GM18858 (cell line): Measurements from ENCODE around the gene HOXD3.

Experiments
- ATAC-seq: cut with Tn5 transposase; IDR thresholded peaks from one replicate; pipeline ENCODE4 v1.9.1; 2021; ENCODE audit not compliant: unreplicated experiment

The HOXD3 gene

DNA sequence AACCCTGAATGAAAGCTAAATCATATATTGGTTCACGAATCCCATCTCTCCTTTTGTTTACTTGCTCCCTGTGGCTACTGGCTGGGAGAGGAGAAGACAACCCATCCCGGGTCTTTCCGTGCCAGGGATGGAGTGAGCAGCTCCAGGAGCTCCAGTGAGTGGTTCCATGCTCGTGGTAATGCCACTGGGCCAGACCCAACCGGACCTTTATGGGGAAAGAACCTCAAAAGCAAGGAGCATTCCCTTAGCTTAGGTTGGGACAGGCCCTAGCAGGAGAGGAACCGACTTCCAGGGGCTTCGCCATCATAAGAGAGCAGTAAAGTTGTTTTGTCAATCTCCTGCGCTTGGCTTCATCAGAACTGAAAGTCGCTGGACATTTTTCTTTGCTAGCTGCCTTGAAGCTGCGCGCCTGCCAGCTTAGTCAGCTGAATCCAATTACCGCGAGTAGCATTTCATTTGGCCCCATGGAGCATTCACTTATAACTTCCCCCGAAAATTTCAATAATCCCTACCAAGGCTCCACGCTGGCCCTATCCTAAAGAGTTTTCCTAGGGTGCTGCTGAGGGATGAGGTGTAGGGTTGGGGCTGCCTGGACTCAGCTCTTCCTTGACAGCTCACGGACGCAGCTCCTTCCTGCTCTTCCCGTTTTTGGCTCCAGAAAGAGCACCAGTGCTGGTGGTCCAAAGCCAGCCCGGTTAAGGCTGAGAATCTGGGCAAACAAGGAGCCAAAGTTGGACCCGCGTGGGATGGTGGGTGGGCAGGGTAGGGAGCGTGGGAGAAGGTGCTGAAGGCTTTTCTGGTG, 4.9 kb downstream of the HOXD3 start:
- ATAC-seq, result no peak

DNA sequence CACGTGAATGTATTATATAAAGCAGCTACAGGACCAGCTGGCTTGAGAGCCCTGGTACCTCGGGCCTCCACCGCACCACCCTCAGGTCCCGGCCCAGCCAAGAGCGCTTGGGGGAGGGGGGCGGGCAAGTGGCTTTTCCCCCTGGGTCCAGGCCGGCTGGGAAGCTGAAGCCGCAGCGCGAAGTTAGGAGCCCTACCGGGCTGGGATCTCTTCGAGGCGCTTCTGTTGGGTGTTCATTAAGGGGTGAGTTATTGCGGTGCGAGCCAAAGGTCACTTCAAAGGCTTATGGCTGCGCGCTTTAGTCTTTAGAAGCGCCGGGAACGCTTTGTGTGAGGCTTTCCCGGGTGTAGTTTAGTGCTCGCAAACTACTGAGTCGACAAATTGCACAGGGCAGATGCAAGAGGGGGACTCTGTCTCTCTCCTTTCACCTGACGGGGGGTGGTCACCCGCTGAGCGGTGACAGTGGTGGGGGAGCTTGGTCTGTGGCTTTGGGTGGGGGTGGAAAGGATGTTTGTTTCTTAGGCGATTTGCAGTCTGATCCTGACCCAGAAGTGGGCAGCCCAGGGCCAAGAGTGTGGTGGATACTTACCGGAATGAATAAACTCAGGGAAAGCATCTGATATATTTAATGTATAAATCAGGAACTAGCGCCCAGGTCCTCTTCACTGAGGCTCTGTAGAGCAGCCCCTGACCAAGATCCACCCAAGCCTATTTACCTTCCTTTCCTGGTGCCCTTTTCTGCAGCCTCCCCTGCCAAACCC, 6.0 kb downstream of the HOXD3 start:
- ATAC-seq, result no peak

DNA sequence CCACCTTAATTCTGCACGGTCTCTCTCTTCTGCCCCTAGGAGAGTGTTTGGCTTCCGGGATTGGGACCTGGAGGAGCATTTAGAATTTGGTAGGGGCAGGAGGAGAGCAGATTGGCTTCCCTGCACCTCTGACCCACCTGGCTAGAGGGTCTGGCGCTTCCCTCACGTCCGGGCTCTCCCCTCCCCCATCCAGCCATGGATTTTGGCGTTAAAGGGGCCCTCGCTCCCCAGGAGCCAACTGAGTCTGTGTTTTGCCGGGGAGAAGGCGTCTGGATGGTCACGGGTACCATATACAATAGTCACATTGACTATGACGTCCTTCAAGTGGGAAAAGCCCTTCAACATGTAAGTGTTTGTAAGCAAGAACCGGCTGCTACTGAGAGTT, 6.6 kb downstream of the HOXD3 start:
- ATAC-seq, result no peak

DNA sequence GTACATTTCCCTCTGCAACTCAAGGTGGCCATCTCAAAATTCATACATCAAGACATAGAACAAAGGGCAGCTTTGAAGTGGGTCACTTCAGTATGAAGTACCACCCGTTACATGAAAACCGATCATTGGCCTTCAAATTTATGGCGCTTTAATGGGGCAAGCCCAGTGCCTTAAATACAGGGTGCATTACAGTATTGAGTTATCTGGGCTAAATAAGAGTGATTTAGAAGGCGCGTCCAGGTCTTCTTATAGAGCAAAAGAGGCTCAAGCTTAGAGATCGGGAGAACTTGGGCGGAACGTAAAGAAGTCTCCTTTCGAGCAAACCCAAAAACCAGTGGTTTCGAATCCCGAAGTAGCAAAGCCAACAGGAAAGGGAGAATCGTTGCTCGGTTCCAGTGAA, 7.1 kb downstream of the HOXD3 start:
- no peak for ATAC-seq

DNA sequence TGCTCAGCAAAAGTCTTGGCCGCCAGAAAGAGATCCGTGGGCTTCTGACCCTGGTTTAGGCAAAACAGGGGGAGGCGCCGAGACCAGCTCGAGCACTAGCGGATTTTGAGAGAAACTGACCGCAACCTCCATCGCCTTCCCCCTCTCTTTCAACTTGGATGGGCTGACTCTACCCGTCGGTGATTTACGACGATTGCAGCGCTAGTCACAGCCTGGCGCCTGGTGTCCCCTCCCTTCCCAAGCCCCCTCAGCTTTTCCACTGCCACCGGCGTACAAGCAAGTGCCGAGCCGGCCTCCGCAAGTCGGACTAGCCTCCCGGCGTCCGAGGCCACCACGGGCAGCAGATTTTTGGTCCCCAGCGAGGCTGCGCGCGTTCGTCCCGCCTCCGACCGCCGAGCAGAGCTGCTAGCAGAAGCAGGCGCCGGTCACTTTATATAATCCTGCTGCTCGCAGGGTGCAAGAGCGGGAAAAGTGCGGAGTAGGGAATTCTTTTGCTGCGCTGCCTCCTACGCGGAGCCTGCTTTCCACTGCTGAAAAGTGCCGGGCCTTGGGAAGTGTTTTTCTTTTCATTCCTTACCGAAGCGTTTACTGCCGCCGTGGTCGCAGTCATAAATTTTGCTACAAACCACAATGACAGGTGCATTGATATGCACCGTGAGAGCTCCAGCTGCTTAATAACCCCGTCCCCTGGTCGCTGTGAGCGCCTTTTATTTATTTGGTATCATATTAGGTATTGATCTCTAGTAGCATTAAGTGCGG, 7.7 kb downstream of the HOXD3 start:
- no peak for ATAC-seq

DNA sequence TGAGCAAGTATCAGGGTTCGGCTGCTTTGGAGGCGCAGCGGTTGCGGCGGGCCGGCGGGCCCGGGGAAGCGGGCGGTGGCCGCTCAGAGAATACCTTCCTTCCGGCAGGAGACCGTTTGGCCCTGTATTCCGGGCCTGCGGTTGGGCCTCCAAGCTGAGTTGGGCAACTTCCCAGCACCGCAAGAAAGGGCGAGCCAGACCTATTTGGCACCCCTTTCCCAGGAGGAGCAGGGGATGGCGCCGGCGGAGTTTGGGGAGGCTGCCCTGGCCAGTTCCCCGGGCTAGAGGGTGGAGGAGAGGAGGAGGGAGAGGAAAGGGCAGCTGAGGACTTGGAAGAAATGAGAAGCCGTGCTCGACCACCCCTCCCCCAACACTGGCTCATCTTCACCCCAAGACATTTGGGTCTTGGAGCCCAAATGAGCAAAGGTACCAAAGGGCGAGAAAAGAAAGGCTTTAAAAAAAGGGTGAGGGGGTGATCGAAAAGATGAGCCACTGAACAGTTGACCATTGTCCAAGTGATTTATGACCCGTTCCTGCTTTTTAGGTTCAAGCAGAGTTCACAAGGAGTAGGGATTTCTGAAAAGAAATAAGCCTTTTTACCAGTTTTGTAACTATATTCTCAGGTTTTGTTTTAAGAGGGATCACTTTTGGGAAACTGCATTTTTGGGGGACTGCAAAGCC, 8.4 kb downstream of the HOXD3 start:
- no peak for ATAC-seq

DNA sequence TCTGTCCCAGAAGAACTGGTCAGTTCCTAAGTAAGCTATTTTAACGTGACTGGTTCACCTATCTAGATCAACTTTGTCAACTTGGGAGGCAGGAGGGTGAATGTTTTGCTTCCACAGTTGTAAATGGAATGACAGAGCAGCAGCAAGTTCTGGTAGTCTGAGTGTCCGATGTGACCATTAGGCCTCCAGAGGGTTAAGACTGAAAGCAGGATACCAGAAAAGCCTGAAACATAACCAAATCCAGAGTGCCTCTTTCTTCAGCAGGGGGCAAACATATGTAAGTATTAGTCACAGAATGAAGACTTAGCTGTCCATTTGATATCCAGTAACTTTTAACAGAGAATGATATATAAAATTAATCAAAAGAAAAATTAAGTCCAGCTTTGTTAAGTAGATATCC, 9.2 kb downstream of the HOXD3 start:
- ATAC-seq, result no peak

DNA sequence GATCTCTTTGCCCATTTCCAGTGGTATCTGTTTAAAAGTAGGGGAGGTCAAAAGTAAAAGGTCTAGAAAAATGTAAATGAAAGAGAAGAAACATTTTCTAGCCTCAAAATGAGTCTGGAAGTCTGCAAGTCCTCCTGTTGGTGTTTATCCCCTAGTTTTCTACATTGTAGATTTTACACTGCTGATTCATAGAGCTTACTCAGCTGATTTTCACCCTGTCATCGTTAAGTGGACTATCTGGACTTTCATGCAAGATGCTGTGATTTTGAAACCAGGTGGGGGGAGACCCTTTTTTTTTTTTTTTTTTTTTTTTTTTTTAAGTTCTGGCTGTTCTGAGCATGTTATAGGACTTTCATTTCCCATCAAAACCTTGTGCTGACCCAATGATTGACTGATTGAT, 10.3 kb downstream of the HOXD3 start:
- no peak for ATAC-seq

DNA sequence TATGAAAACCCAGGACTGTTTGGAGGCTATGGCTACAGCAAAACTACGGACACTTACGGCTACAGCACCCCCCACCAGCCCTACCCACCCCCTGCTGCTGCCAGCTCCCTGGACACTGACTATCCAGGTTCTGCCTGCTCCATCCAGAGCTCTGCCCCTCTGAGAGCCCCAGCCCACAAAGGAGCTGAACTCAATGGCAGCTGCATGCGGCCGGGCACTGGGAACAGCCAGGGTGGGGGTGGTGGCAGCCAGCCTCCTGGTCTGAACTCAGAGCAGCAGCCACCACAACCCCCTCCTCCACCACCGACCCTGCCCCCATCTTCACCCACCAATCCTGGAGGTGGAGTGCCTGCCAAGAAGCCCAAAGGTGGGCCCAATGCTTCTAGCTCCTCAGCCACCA, 12.1 kb downstream of the HOXD3 start:
- no peak for ATAC-seq

DNA sequence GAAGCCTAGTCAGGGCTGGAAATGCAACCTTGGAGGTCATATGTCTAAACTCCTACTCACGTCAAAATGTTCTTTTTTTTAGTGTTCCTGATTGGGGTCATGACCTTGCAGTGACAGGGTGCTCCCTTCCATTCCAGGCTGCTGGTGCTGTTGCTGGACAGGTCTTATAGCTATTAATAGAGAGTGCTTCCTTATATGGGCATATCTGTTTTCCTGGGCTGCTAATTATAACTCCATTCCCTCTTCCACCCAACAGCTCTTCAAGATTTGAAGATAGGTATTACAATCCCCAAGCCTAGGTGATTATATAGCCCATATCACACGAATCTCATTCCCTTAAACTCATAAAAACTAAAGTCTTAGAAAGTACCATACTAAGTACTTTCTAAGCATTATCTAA, 12.6 kb downstream of the HOXD3 start:
- no peak for ATAC-seq

DNA sequence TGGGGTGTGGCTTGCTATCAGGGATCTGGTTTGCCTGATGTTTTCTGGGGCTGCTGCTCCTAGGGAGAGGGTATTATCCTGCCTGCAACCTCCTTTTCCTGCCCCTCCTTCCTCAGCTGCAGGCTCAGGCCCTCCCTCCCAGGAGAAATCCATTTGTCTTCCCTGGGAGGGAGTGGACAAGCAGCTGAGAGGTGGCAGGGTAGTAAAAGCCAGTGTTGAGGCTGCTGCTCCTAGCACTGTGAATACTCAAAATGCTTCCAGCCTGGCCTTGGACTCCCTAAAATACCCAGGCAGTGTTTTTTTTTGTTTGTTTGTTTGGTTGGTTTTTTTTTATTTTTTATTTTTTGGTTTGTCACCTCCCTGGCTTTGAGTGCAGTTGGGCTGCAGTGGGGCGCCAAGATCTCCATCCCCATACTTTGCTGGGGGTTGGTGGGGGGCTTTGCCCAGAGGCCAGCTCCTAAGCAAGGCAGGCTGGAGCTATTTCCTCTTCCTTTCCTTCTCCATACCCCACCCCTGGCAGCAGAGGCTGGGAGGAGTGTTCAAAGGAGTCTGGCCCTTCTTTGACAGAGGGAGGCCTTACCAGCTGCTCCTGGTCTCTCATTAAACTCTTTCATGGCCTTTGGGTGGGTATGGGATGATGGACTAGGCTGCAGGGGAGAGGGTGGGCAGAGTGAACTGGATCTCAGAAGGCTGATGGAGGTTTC, 13.6 kb downstream of the HOXD3 start:
- ATAC-seq, result no peak

DNA sequence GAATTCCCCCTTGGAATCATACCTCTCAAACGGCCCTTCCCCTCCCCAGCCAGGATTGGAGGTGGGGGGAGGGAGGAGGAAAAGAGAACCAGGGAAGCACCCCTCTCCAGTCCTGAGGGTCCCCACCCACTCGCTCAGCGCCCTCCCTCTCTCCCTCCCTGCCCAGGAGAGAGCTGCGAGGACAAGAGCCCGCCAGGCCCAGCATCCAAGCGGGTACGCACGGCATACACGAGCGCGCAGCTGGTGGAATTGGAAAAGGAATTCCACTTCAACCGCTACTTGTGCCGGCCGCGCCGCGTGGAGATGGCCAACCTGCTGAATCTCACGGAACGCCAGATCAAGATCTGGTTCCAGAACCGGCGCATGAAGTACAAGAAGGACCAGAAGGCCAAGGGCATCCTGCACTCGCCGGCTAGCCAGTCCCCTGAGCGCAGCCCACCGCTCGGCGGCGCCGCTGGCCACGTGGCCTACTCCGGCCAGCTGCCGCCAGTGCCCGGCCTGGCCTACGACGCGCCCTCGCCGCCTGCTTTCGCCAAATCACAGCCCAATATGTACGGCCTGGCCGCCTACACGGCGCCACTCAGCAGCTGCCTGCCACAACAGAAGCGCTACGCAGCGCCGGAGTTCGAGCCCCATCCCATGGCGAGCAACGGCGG, 14.4 kb downstream of the HOXD3 start:
- ATAC-seq, result no peak

DNA sequence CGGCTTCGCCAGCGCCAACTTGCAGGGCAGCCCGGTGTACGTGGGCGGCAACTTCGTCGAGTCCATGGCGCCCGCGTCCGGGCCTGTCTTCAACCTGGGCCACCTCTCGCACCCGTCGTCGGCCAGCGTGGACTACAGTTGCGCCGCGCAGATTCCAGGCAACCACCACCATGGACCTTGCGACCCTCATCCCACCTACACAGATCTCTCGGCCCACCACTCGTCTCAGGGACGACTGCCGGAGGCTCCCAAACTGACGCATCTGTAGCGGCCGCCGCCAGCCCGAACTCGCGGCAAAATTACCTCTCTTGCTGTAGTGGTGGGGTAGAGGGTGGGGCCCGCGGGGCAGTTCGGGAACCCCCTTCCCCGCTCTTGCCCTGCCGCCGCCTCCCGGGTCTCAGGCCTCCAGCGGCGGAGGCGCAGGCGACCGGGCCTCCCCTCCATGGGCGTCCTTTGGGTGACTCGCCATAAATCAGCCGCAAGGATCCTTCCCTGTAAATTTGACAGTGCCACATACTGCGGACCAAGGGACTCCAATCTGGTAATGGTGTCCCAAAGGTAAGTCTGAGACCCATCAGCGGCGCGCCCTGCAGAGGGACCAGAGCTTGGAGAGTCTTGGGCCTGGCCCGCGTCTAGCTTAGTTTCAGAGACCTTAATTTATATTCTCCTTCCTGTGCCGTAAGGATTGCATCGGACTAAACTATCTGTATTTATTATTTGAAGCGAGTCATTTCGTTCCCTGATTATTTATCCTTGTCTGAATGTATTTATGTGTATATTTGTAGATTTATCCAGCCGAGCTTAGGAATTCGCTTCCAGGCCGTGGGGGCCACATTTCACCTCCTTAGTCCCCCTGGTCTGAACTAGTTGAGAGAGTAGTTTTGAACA, 15.1 kb downstream of the HOXD3 start:
- no peak for ATAC-seq

DNA sequence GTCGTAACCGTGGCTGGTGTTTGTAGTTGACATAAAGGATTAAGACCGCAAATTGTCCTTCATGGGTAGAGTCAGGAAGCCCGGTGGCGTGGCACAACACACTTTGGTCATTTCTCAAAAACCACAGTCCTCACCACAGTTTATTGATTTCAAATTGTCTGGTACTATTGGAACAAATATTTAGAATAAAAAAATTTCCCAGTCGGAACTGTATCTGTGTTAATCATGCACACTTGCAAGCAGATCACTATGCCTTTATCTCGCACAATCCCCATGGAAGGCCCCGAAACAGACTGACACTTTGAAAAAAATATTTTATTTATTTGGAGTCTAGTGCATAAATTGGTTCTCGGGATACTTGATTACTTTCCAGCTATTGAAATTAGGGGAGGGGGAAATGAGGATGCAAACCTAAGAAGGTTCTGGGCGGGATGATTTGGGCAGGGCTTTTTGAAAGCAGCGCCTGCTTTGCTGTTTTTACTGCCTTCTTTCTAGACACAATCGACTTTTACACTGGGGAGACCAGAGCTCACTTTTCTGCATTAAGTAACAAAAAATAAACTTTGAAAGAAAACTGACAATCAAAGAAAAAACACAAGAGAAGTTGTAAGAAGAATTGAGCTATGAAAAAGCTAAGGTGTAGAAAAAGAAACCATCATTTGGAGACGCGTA, 15.9 kb downstream of the HOXD3 start:
- no peak for ATAC-seq

DNA sequence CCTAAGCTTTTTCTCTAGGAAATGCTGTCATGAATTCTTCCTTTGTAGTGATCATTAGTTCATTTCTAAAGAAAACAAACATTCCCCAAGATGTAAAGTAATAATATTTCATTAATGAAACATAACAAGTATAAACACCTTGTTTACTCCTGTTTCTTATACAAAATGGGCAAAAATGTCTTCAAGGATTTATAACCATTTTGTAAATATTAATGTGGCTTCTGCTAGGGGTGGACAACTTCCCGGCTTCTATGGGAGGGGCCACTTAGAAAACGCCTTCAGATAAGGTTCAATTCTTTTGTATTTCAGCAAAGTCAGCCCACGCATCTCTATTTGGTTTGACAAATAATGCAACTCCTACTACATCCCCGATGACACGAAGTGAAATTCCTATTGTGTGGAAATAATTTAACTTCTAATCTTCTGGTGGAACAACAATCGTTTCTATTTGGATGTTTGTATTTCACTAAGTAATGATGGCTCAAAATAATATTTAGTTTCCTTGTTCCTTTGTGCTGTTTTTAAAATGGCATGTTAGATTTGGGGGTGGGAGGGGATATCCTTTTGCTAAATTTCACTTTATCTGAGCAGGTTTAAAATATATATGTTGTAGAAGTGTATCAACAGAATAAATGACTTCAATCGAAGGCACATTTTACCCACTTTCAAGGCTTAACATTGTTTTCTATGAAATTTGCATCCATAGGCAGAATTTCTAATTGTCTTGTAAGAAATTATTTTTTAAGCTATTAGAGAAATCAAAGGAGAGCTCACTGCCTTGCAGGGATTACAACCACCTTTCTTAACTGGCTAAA, 16.7 kb downstream of the HOXD3 start:
- ATAC-seq, result no peak

DNA sequence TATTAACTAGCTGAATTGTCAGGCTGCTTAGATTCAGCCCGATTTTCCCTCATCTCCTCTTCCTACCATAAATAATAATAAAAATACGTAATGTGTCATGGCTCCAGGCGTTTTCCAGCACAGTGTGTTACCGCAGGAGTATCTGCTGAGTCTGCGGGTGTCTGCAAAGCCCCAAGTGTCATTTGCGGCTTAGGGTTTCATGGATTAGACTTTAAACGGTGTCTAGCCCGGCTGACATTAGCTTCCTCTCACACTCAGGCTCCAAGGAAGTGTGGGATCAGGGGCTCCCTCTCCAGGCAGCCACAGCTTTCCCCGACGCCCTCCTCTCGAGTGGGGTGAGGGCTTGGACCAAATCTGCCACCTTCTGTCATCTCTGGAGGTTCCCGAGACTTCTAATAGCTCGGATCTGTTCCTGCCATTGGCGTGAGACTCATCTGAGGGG, 17.3 kb downstream of the HOXD3 start:
- ATAC-seq, result no peak

DNA sequence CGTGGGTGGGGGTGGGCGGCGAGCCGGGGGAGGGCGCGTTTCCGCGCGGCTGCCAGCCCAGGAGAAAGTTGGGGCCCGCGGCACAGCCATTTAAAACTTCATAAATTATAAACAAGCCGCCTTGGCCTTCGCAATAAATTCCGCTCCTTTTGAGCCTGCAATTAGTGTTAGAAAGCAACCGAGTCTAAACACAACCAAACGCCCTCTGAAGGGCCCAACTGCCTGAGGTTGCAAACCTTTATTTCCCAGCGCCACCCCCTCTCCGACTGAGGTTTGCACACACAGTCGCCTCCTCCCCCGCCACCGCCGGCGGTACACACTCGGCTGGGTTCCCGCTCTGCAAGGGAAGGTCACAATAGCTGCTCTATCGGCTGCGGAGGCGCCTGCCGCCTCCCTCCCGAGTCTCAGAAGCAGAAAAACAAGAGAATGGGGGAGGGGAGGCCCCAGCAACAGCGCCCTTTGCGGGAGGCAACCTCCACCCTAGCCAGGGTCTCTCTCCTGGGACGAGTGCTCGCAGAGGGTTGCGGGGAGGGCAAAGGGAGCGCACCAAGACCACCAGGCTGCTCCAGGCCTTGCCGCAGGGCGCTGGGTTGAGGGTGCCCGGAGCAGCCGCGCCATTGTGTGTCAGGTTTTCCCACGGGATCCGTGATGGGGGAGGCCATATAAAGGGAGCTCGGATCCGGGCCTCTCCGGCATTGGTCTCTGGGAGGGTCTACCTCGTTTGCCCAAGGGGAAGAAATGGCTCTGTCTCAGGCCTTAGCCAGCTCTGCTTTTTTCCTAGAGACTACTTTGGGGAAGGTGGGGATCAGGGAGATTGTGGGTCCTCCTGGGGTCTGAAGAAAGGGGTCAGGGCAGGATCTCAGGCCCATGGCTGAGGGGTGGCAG, 18.0 kb downstream of the HOXD3 start:
- no peak for ATAC-seq
